WERI-Rb-1 (cell line): Measurements from ENCODE around the gene OVCA2.

Experiments
- DNase-seq: peaks from one replicate; pipeline ENCODE4 v3.0.0-alpha.2; 2020
- H3K27ac ChIP-seq: fragments of 250-450 bp; sonication (Bioruptor Pico); 2 replicates; pipeline ENCODE4 v1.5.1; 2020; ENCODE audit warnings: mild to moderate bottlenecking, moderate library complexity
- H3K27me3 ChIP-seq: fragments of 250-450 bp; sonication (Bioruptor Pico); 2 replicates; pipeline ENCODE4 v1.5.1; 2021; ENCODE audit warnings: mild to moderate bottlenecking, low read depth, moderate library complexity; ENCODE audit not compliant: insufficient read depth, severe bottlenecking
- H3K36me3 ChIP-seq: fragments of 250-450 bp; sonication (Bioruptor Pico); 2 replicates; pipeline ENCODE4 v1.5.1; 2020; ENCODE audit warnings: mild to moderate bottlenecking, moderate library complexity
- H3K4me3 ChIP-seq: 2 replicates; pipeline ENCODE4 v1.5.1; 2011; ENCODE audit warnings: low read depth, mild to moderate bottlenecking, control low read depth, low read length
- H3K9me3 ChIP-seq: fragments of 250-450 bp; sonication (Bioruptor Pico); 2 replicates; pipeline ENCODE4 v1.5.1; 2021; ENCODE audit warnings: mild to moderate bottlenecking, moderate library complexity; ENCODE audit not compliant: severe bottlenecking
- TF ChIP-seq, protein P1 (sequence below): IDR thresholded peaks from 2 replicates; pipeline ENCODE4 v1.5.1; 2011; ENCODE audit warnings: low read depth, mild to moderate bottlenecking, control low read depth, inconsistent platforms, low read length

The OVCA2 gene

GRCh38 chr17:2048805-2049204 lies 7.0 kb downstream of the OVCA2 start:
- Histone ChIP-seq H3K4me3 (peak overlapping the region; percentile 67), H3K9me3 (no peaks in the 10 kb centered on the region), H3K27ac (no peak overlapping the region), H3K36me3 (peaks cover 11% of the 10 kb centered on the region), H3K27me3 (peaks cover 16% of the 10 kb centered on the region)
- TF ChIP-seq, protein P1, sequence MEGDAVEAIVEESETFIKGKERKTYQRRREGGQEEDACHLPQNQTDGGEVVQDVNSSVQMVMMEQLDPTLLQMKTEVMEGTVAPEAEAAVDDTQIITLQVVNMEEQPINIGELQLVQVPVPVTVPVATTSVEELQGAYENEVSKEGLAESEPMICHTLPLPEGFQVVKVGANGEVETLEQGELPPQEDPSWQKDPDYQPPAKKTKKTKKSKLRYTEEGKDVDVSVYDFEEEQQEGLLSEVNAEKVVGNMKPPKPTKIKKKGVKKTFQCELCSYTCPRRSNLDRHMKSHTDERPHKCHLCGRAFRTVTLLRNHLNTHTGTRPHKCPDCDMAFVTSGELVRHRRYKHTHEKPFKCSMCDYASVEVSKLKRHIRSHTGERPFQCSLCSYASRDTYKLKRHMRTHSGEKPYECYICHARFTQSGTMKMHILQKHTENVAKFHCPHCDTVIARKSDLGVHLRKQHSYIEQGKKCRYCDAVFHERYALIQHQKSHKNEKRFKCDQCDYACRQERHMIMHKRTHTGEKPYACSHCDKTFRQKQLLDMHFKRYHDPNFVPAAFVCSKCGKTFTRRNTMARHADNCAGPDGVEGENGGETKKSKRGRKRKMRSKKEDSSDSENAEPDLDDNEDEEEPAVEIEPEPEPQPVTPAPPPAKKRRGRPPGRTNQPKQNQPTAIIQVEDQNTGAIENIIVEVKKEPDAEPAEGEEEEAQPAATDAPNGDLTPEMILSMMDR: no peak
- DNase-seq: no peak

DNA sequence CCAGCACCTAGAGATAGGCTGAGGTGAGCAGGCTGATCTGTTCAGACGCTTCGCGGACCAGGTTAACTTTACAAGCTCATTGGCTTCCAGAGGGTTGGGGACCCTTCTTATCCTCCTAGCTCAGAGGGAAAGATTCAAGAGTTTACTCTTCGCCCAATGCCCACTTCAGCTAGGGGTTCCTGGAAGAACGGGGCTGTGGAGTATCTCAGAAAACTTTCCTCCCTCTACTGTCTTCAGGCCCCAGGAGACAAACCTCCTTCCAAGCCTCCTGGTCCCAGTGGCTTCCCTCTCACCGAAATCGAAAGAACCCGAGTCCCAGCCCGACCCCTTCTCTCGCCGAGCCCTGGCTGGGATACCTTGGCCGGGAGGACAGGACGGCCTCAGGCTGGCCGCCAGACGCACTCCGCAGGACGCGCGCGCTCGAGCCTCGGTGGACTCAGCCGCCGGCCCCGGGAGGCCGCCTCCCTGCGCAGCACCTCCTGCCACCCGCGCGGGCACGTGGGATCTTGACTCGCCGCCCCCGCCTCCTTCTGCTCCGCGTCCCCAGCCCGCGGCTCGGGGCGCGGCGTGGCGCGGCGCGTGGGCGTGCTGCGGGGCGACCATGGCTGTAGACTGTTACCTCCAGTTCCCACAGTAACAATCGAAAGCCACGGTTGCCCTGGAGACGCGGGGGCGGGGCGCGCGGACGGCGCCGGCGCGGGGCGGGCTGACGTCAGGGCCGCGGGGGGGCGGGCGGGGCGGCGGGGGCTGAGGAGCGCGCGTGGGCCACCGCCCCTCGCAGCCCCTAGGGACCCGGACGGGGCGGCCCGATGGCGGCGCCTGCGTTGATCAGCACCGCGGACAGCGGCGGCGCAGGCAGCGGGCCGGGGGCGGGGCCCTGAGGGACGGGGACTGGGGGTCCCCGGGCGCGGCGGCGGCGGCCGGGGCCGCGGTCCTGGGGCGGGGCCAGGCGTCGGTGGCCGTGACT lies 7.8 kb downstream of the OVCA2 start:
- Histone ChIP-seq H3K36me3 (peaks cover 3% of the 10 kb centered on the region), H3K27me3 (peaks cover 16% of the 10 kb centered on the region), H3K9me3 (no peaks in the 10 kb centered on the region), H3K27ac (peak overlapping the region; percentile 80), H3K4me3 (peak overlapping the region; percentile 67)
- TF ChIP-seq, protein P1: no peak
- DNase-seq: peak; percentile 83

DNA sequence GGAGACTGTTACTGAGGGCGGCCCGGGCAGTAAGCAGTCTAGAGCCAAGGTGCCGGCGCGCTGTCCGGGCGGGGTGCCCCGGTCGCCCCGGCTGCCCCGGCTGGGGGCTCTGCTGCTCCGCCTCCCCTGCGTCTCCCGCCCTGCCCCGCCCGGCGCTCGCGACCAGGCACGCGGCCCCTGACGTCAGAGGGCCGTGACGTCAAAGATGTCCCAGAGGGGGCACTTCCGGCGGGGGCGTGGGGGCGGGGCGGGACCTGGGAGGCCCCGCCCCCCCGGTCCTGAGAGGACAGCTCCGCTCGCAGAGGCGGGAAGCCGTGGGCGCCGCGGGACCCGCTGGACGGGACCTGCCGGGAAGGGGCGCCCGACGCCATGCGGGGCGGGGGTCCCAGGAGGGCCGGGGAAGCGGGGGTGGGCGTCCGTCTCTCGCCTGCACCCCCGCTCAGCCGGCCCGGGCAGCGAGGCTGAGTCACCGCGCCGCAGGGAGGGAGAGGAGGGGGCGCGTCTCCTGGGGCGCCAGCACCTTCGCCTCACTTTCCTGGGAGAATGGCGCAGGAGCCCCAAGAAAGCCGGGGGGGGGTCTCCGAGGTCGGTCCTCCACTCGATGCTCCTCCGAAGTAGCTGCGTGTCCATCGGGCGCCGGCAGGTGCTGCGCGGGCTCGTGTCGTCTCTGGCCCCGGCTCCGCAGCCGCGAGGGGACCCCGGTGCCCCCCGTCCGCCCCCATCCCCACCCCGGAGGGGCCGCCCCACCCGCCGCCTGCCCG lies 8.7 kb downstream of the OVCA2 start:
- Histone ChIP-seq H3K27me3 (peaks cover 16% of the 10 kb centered on the region), H3K36me3 (no peaks in the 10 kb centered on the region), H3K4me3 (peak overlapping the region; percentile 67), H3K27ac (peak overlapping the region; percentile 80), H3K9me3 (no peaks in the 10 kb centered on the region)
- DNase-seq: peak; percentile 87
- TF ChIP-seq, protein P1: no peak

DNA sequence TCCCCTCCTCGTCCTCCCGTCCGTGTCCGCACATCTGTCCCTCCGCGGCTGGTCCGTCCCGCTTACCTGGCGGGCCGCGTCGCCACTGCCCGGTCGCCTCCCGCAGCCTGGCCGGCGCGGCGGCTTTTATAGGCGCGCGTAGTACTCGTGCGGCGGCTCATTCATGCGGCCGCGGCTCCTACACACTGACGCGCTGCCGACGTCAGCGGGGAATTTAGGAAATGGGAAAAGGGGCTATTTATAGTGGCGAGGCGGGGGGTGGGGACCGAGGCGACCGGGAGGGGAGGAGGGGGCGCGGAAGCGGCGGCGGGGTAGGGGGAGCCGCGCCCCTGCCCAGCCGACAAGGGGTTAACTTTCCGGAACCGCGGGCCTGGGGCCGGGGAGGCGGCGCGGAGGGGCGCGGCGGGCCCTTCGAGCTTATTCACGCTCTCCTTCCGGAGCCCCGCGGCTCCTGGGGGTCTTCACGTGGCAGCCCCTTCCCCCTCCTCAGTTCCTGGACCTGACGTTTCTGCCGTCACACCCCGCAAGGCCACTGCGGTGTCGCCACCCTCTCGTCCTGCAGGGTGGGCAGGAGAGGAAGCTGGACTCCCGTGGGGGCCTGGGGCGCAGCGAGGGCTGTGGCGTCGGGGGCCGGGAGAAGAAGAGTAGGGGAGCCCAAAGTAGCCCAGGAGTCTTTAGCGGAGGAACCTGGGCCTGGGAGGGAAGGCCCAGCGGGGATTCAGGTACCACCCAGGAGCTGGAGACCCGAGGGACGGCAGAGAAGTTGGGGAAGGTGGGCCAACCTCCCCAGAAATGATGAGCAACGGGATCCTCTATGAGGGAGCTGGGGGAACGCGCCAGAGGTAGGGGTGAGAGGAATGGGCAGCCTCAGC lies 9.5 kb downstream of the OVCA2 start:
- H3K9me3 ChIP-seq: no peaks in the 10 kb centered on the region
- peak overlapping the region; percentile 58 for H3K4me3 ChIP-seq
- H3K27ac ChIP-seq: no peak overlapping the region
- no peaks in the 10 kb centered on the region for H3K36me3 ChIP-seq
- peaks cover 16% of the 10 kb centered on the region for H3K27me3 ChIP-seq
- no peak for DNase-seq
- TF ChIP-seq, protein P1: no peak

- Histone ChIP-seq H3K27me3 (peaks cover 16% of the 10 kb centered on the region), H3K27ac (no peak overlapping the region), H3K36me3 (no peaks in the 10 kb centered on the region), H3K9me3 (no peaks in the 10 kb centered on the region), H3K4me3 (no peak overlapping the region)
- DNase-seq: no peak
- TF ChIP-seq, protein P1: no peak
These were observed 10.2 kb downstream of the OVCA2 start for GRCh38 chr17:2051933-2052559.
